Stimulated activated CD8-positive, alpha-beta memory T cell treated with anti-CD3 and anti-CD28 coated beads, Interleukin-15, amount 100 ng/mL, for 4 hours (primary cell): ENCODE results near the gene HOXA10.

Source experiments
- DNase-seq, 2 donors: peaks; one replicate each; pipeline ENCODE4 v3.0.0-alpha.2; 2020; ENCODE audit warnings: low read depth in 2 of 2

HOXA10 gene

DNA sequence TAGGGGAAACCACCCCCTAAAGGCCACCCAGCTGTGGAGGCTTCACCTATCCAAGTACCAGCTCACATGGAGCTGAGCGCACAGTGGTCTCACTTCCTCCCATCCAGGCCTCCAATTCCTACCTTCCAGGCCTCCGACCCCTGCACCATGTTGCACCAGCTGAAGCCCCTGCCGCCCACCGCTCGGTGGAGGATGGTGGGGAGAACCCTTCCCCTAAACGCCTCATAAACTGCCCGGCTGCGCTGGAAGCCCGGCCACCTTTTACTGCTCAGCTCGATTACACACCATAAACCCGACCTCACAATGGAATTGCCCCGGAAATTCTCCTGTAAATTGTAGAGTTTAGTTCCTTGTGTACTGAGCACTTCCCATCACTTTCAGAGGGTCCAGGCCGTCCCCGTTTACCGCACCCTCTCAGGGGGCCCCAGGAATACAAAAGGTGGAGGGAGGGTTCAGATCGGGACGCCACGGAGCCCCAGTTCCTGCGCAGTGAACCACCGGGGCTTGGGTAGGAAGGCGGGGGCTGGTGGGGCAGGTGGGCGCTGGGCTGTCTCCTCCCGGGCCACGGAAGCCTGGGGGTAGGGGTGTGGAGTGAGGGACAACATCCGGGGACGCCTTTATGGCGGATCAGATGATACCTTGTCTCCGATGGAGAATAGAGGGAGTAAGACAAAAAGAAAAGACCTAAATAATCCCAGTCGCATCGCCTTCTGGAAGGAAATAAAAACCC lies 16.3 kb downstream of the HOXA10 start:
- DNase-seq, result no peak

DNA sequence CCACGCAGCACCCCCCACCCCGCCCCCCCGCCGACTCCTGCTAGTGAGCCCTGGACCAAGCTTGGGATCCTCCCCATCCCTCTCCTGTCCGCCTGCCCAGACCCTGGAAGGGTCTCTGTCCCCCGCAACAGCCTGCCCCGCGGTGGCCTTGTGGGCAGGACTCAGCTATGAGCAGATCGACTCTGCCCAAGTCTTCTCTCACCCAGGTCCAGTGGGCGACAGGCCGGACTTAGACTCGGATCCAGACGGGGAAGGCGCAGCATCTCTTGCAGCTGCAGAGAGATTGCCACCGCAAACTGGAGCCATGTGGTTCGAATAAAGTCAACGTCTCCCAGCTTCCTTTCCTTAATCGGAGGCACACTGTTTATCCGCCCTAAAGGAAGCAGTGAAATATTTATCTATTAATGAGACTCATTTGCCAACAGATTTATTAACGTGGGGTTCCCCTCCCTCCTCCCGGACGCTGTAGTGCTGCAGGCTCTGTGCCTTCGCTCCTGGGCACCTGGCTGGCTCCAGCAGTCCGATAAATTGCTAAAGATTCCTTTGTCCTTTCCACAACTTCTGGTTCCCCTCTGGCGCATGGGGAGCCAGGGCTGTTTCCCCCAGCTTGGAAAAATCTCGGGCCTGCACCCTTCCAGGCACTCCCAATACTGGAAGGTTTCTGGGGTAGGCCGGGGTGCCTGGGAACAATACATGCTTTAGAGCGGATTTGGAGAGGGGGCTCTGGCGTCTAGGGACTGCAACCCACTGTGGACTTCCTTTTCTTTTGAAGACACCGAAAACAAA lies 17.0 kb downstream of the HOXA10 start:
- no peak for DNase-seq

DNA sequence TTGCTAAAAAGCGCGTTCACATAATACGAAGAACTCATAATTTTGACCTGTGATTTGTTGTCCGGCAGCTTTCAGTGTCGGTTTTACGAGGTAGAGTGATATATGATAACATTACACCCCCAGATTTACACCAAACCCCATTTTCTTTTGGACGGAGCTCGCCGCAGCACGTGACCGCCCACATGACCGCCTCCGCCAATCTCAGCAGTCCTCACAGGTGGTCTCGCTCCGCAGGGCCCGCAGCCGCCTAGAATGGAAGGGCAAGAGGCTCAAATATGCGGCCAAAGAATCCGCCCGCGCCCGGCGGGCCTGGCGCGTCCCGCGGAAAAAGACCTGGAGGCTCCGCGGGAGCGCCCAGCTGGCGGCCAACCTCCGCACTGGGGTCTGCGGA lies 17.6 kb downstream of the HOXA10 start, which contains the start of gene HOXA7:
TSS of gene HOXA7 (minus strand) at position 168 of the 391 bp plus-strand sequence. CDS start at position 38, 130 bp downstream.
- no peak for DNase-seq

DNA sequence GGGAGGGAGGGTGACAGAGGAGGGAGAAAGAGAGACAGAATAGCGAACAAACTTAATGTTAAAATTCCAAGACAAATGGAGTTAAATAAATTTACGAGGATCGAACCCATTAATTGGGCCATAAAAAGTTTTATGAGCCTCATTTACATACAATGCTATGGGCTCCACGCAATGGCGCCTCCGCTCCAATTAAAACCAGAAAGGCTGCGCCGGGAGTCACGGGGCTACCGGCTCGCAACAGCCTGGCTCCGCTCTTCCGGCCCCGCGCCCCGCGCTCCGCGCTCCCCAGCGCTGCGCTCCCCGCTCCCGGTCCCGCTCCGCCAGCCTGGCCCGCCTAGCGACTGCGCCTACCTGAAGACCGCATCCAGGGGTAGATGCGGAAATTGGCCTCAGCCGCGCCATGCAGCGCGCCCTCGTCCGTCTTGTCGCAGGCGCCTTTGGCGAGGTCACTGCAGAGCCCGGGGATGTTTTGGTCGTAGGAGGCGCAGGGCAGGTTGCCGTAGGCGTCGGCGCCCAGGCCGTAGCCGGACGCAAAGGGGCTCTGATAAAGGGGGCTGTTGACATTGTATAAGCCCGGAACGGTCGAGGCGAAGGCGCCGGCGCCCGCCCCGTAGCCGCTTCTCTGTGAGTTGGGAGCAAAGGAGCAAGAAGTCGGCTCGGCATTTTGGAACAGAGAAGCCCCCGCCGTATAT lies 18.2 kb downstream of the HOXA10 start:
- DNase-seq, result no peak

DNA sequence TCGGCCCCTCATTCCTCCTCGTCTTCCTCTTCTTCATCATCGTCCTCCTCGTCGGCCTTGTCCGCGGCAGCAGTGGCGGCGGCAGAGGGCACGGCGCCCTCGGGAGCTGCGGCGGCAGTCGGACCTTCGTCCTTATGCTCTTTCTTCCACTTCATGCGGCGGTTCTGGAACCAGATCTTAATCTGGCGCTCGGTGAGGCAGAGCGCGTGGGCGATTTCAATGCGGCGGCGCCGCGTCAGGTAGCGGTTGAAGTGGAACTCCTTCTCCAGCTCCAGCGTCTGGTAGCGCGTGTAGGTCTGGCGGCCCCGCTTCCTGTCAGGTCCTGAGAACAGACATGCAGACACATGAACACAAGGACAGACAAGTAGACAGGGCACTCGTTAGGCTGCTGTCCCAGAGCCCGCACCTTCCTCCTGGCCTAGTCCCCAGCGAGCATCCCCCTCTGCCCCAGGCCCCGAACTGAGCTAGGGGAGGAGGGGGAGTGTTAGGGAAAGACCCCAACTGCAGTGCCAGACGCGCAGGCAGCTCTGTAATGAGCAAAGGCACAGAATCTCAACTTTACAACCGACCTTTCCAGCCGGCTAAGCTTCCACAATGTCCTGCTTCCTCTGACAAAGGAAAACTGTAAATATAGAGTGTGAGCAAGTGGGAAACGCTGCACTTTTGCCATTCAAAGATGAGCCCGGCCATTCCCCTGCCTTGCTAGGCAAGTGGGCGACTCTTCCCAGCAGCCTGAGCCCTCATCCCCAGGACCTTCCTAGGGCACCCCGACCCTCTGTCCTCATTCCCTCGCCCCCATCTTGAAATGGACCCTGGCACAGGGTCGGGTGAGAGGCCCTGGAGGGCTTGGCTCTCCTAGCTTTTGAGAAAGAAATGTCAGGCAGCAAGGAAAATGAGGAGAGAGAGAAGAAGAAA lies 19.0 kb downstream of the HOXA10 start:
- peak in 1 of 2 donors; percentile 25 for DNase-seq

DNA sequence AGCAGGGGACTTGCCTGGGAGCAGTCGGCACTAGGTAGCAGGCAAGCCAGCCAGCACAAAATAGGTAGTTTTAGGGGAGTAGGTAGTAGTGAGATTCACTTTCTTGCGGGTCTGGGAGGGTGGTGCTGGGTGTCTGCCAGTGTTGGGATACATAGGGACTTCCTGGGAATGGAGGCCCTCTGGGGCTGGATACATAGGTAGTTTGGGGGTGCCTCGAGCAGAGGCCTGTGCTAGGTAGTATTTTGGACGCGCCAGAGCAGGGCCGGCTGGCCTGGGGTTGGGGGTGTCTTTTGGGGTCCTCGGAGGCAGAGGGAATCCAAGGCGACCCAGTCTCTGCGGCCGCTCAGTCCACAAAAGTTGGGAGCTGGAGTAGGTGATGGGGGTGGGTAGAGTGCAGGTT lies 19.8 kb downstream of the HOXA10 start:
- DNase-seq, result no peak

DNA sequence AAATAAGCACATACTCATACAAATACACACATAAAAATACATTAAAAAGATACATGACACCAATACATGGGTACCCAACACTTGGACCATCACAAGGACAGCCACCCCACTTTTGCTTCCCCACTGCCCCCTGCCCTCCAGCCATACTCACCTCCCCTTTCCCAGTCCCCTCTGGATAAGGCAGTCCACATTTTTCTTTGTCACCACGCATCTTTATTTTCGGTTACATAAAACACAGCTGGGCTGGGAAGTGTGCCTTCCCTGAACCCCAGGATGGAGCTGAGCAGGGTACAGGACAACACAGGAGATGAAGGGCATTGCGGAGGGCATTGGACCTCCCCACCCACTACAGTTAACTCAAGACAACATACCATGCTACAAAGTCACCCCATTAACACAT lies 20.6 kb downstream of the HOXA10 start:
- DNase-seq, result no peak

DNA sequence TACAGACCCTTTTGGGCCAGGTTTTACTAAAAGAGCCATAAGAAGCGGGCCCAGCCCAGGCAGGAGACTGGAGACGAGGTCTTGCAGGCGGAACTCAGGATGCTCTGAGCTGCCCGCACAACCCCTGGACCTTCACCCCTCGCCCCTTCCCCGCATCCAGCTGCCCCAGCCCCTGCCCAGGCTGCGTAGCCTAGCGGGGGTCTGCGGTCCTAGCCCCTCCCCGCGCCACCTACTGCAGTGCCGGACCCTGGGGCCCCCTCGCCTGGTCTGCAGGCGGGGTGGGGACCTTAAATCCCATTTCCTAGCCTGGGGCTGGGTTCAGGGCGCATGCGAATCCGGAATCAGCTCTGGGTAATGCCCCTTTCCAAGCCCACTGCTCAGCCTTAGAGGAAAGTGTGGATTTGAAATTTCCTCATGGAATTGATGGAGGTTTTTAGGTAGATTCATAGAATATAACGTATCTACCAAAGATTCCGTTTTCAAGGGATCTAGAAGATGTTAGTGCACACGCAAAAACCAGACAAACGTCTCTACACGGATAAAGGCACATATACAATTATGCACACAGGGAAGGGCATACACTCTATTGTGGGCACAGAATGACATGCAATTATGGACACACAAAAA lies 21.2 kb downstream of the HOXA10 start:
- DNase-seq, result no peak

DNA sequence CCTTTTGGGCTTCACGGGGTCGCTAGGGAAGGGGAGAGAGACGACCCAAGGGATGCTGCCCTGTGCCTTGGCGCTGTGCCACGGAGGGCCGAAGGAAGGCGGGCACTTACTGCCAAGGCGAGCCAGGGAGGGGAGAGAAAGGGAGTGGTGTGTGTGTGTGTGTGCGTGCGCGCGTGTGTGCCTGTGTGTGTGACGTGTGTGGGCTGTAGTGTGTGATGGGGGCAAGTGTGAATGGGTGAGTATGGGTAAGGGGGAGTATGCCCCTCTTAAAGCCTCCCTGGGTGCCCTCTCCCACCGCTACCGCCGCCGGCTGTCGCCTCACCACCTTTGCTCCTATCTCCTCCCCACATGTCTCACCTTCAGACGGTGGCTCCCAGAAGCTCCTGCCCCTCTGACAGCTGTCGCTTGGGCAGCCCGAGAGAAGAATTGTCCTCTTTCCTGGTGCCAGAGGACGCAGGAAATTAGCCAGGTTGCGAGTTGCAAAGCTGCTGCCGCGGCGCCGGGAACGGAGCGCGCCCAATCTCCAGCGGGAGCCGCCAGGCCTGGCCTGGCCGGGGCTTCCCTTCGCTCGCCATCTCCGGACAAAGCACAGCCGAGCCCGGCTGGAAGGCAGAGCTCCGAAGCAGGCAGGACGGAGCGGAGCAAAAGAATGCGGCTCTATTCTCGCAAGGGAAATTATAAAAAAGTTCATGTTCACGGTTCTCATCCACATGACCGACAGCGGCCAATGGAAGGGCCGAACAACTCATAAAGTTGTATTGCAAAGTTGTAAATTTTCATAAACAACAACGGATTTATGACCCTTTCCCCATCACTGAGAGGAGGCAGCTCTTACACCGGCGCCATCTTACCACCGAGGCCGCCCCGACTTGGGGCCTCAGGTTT lies 21.9 kb downstream of the HOXA10 start, which contains the start of gene HOXA3:
TSS of gene HOXA3 (minus strand) at position 653 of the 885 bp plus-strand sequence. CDS start 41,943 bp downstream, outside the sequence.
- DNase-seq, result no peak

DNA sequence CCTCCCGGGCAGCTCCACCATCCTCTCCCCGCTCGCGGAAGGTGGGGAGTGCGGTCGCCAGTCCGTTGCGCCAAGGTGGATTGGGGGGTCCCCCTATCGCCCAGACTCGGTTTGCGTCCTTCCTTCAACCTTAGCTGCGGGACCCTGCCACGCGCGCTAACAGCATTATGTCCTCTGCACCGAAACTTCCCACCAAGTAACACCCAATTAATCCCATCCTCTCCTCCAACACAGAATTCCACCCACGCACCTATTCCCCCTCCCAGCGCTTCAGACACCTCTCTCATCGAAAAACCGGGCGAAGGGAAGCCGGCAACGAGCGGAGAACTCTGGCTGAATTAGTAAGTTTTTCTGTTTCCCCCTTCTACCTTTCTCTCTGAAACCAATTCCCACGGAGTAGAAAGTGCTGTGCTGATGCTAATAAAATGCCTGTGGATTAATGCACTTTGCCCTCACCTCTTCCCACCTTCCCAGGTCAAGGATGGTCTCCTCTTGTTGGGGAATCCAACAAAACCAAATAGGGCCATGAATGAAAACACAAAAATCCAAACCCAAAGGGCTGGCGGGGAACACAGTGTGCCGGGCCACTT lies 22.7 kb downstream of the HOXA10 start:
- no peak for DNase-seq

DNA sequence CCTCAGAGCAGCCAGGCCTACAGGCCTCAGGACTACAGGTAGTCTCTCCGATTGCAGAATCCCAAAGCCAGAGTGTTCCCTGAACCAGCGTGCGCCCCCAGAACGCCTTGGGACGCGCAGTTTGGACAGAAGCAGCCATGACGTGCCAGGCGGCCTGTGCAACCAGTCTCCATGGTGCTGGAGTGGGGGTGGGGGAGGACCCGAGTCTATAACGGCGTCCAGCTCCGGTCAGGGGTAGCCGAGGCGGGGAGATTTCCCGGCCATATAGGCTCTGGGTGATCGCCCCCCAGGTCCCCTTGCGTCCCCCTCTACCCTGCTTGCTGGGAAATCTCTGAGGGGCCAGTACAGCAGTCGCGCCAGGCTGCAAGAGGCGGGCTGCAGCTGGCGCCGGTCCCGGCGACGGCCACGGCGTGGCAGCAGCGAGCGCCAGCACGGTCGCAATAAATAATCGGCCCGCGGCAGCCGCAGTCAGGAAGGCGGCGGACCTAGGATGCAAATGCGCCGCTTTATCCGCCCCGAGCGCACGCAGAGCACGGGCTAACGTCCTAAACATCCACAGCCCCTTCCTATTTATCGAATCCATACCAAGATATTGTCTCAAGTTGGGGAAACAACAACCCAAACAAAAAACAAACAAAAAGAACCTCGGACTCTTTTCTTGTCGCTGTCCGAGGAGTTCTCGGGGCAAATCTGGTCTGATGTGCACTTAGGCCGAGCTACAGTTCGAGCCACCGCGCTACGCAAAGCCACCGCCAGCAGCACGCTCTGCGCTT lies 23.4 kb downstream of the HOXA10 start:
- DNase-seq, result no peak

DNA sequence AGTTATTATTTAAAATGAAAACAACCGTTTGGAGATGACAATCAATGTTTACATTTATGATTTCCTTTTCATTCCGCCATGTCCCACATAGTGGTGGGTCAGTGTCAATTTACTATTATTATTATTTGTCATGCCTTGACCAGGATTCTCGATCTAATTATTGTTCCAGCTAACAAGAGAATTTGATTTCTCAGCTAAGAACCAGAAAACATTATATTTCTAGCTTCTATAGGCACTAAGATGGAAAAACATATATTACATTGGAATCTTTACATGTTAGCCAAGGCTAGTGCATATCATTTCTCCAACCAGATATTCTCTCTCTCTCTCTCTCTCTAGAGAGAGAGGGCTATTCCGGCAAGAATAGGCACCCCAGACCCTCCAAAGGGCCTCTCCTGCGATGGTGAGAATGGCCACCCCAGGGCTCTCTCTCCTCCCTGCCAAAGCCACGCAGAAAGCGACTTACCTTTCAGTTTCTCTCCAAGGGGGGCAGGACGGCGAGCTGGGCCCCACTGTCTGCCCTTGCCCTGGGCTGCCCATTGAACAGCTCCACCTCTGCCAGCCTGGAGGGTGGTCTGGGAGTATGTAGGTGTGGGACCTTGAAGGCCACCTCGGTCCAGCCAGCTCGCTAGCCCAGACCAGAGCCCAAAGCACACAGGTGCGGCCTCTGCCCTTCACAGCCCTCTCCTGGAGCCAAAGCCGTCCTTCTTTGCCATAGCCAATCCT lies 24.1 kb downstream of the HOXA10 start:
- DNase-seq, result no peak

DNA sequence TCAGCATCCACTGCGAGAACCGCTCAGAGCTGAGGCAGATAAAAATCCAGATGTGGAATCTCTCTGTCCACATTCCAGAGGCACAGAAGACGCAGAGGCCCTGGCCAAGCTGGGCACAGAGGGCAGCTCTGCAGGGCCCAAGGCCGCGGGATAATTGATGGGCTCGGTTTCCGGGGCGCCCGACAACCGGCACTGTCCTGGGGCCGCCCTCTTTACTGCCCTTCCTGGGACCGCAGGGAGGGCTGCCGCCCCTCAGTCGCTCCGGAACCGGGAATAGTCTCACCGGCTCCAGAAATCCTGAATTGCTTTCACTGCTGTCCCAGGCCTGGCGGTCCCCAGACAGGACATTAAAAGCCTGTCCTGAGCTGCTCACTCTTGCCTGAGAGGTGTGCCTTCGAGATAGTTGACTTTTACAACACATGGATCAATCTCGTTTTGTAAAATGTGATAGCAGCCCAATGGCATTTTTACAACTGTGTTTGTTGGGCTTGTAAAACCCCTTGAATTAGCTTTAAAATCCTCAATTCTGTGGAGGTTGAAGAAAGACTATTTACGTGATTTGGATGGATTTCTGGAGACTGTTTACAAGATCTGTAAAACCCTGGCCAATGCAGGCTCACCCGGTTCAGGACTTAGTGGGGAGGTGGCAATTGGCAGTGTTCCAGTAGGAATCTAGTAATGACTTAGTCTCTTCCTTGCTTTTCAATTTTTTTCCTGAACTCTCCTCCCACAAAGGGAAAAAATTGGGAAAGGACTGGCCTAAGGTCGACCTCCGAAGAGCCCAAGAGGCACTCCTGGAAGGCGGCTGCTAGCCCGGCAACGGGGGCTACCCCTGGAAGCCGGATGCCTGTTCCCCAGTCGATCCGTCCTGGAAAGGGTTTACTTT lies 25.1 kb downstream of the HOXA10 start:
- DNase-seq, result no peak

DNA sequence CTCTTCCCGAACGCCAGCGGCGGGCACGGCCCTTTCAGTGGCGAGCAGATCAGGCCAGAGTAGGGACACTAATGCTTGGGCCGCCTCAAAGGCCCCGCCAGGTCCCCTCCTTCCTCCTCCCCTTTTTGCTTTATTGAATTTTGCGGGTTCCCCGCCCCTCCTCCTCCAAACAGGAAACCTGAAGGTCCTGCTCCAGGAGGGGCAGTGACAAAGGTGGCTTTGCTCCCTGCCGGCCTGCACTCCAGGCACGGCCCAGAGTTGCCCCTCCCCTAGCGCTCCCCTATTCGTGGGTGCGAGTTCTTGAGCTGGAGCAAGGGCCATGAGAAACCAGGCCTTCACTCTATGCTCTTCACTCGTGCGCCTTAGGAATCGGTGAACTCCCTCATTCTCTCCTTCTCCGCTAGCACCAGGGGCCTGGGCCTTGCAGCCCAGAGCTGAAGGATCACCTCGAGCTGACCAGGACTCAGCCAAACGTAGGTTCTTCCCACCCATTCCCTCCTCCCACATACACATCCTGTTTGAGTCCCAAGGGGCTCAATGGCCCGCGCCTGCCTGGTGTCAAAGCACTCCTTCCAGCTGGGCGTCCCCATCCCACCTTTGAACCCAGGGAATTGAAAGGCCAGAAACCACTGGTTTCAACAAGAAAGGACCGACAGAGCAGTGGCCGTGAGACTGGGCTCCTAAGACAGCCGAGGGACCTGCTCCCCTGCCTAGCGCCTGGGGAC lies 25.9 kb downstream of the HOXA10 start:
- DNase-seq, result no peak

DNA sequence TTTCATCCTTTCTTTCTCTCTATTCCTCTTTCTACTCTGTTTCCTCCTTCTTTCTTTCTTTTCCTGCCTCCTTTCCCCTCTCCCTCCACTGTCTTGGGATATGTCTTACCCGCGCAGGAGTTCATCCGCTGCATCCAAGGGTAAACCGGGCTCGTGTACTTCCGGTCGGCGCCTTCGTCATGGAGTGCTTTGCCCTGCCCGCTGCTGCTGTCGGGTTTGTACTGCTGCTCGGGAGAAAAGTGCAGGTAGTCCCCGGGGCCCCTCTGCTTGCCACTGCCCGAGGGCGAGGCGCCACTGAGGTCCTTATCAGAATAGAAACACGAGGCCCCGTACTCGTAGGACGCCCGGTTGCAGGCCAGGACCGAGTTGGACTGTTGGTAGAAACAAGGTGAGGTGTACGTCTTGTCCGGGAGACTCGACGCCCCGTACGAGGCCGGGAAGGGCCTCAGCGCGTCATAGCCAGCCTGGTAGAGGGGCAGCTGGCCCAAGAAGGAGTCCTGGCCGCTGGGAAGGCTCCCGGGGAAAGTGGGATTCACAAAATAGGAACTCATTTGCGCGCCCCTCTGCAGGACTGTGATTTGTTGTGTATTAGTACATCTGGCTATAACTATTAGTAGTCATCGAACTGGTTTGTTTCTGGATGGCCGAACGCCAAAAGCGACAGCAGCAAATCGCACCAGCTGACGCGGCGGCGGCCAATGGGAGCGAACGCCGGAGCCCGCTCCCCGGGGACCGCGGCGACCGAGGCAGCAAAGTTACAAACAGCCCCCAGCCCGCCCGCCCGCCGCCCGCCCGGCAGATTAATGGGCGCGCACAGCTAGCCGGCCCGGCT lies 26.7 kb downstream of the HOXA10 start, which contains the start of gene HOXA6:
TSS of gene HOXA6 (minus strand) at position 576 of the 832 bp plus-strand sequence. CDS start at position 551, 25 bp downstream.
- no peak for DNase-seq
